ENCODE data around the gene RIC3.

The RIC3 gene

GRCh38 chr11:8196749-8197148 lies 27.9 kb upstream of the RIC3 start:
- H3K4me2 ChIP-seq (ENCODE audit: low read length), result no peak overlapping the region
- no peak for TF ChIP-seq EZH2phosphoT487 (IDR thresholded peaks at IDR 0.05; ENCODE audit: borderline replicate concordance, low read length)
- no peak for TF ChIP-seq CTCF (IDR thresholded peaks at IDR 0.05; ENCODE audit: low read depth, low read length, poor library complexity, severe bottlenecking)
- no peak overlapping the region for H3K4me3 ChIP-seq (ENCODE audit: low read length)
- H3K9me3 ChIP-seq (ENCODE audit: control insufficient read depth, insufficient read depth, low read length), result no peaks in the 10 kb centered on the region
- no peaks in the 10 kb centered on the region for H3K79me2 ChIP-seq (ENCODE audit: control insufficient read depth, low read length)
- H3K9me2 ChIP-seq (replicated peaks; ENCODE audit: control insufficient read depth, low read length), result no peaks in the 10 kb centered on the region
- H3K27me3 ChIP-seq (ENCODE audit: control insufficient read depth, low read length), result peaks cover 9% of the 10 kb centered on the region; the same call in 1 of the 2 replicates
- no peaks in the 10 kb centered on the region for H3K36me3 ChIP-seq (ENCODE audit: control insufficient read depth, low read length)
- H3K27ac ChIP-seq (ENCODE audit: low read depth, low read length), result no peak overlapping the region
- H3K4me1 ChIP-seq (ENCODE audit: control insufficient read depth, low read length), result no peaks in the 10 kb centered on the region
- H4K20me1 ChIP-seq (ENCODE audit: control insufficient read depth, insufficient read depth, low read depth, low read length), result no peaks in the 10 kb centered on the region
- no peaks in the 10 kb centered on the region for H3F3A ChIP-seq (ENCODE audit: control insufficient read depth, insufficient read depth)

- Histone ChIP-seq H3K4me3 (ENCODE audit: low read length) (no peak overlapping the region), H4K20me1 (ENCODE audit: control insufficient read depth, insufficient read depth, low read depth, low read length) (no peaks in the 10 kb centered on the region), H3F3A (ENCODE audit: control insufficient read depth, insufficient read depth) (no peaks in the 10 kb centered on the region), H3K9me2 (replicated peaks; ENCODE audit: control insufficient read depth, low read length) (no peaks in the 10 kb centered on the region), H3K79me2 (ENCODE audit: control insufficient read depth, low read length) (no peaks in the 10 kb centered on the region), H3K27ac (ENCODE audit: low read depth, low read length) (no peak overlapping the region), H3K4me1 (ENCODE audit: control insufficient read depth, low read length) (no peaks in the 10 kb centered on the region), H3K27me3 (ENCODE audit: control insufficient read depth, low read length) (peaks cover 9% of the 10 kb centered on the region; the same call in 1 of the 2 replicates), H3K9me3 (ENCODE audit: control insufficient read depth, insufficient read depth, low read length) (no peaks in the 10 kb centered on the region), H3K36me3 (ENCODE audit: control insufficient read depth, low read length) (no peaks in the 10 kb centered on the region), H3K4me2 (ENCODE audit: low read length) (no peak overlapping the region)
- TF ChIP-seq CTCF (IDR thresholded peaks at IDR 0.05; ENCODE audit: low read depth, low read length, poor library complexity, severe bottlenecking) (no peak), EZH2phosphoT487 (IDR thresholded peaks at IDR 0.05; ENCODE audit: borderline replicate concordance, low read length) (no peak)
Measured at GRCh38 chr11:8194956-8195355, 26.1 kb upstream of the RIC3 start.

GRCh38 chr11:8192896-8193209 lies 24.0 kb upstream of the RIC3 start:
- no peak overlapping the region for H3K27ac ChIP-seq (ENCODE audit: low read depth, low read length)
- peaks cover 9% of the 10 kb centered on the region; the same call in 1 of the 2 replicates for H3K27me3 ChIP-seq (ENCODE audit: control insufficient read depth, low read length)
- H3K9me2 ChIP-seq (replicated peaks; ENCODE audit: control insufficient read depth, low read length), result no peaks in the 10 kb centered on the region
- no peaks in the 10 kb centered on the region for H3F3A ChIP-seq (ENCODE audit: control insufficient read depth, insufficient read depth)
- H3K4me3 ChIP-seq (ENCODE audit: low read length), result no peak overlapping the region
- no peaks in the 10 kb centered on the region for H3K36me3 ChIP-seq (ENCODE audit: control insufficient read depth, low read length)
- H3K4me2 ChIP-seq (ENCODE audit: low read length), result no peak overlapping the region
- H3K9me3 ChIP-seq (ENCODE audit: control insufficient read depth, insufficient read depth, low read length), result no peaks in the 10 kb centered on the region
- H3K79me2 ChIP-seq (ENCODE audit: control insufficient read depth, low read length), result no peaks in the 10 kb centered on the region
- no peaks in the 10 kb centered on the region for H3K4me1 ChIP-seq (ENCODE audit: control insufficient read depth, low read length)
- H4K20me1 ChIP-seq (ENCODE audit: control insufficient read depth, insufficient read depth, low read depth, low read length), result no peaks in the 10 kb centered on the region
- TF ChIP-seq EZH2phosphoT487 (IDR thresholded peaks at IDR 0.05; ENCODE audit: borderline replicate concordance, low read length), result no peak
- TF ChIP-seq CTCF (IDR thresholded peaks at IDR 0.05; ENCODE audit: low read depth, low read length, poor library complexity, severe bottlenecking), result peak; percentile 2

Data from DOHH2 (cell line).